HepG2 (cell line): ENCODE measurements around the gene DNAJB11. TPM values are rescaled to one million over a fixed set of nuclear protein-coding genes. Genes with fewer than 3 reads are reported as not detected.
A peak's percentile ranks its signal among the peaks of the same experiment; 100 is the strongest.

ENCODE experiments used
- CEBPB ChIP-seq: IDR thresholded peaks from 2 replicates; pipeline ENCODE4 v1.6.1; 2011; ENCODE audit warnings: low read depth, low read length, improper control_type of control experiment, borderline replicate concordance
- CREB1 ChIP-seq, 2 experiments: fragments of 450-650 bp in 1 of 2; IDR thresholded peaks; 2 replicates each; pipeline ENCODE4 v1.6.1; 2016 to 2017; ENCODE audit warnings: control low read depth in 1 of 2, mild to moderate bottlenecking in 1 of 2, missing compliant biosample characterization in 1 of 2, missing genetic modification characterization in 1 of 2
- FOXA3 ChIP-seq: IDR thresholded peaks from 2 replicates; pipeline ENCODE4 v1.6.1; 2016; ENCODE audit warnings: missing genetic modification reagents, missing compliant biosample characterization
- GTF2F1 ChIP-seq: fragments of 150-350 bp; IDR thresholded peaks from 2 replicates; pipeline ENCODE4 v1.6.1; 2014; ENCODE audit warnings: low read length
- HMG20B ChIP-seq: conservative IDR thresholded peaks from 2 replicates; pipeline ENCODE4 v1.6.1; 2016; ENCODE audit warnings: missing genetic modification reagents, missing compliant biosample characterization
- HOXA3 ChIP-seq: sonication (generic); formaldehyde crosslinking; IDR thresholded peaks from 2 replicates; pipeline ENCODE4 v1.5.0; 2020; ENCODE audit warnings: missing genetic modification reagents
- KDM2A ChIP-seq: sonication (generic); formaldehyde crosslinking; IDR thresholded peaks from 2 replicates; pipeline ENCODE4 v1.4.0; 2020; ENCODE audit warnings: low read depth, missing genetic modification reagents, borderline replicate concordance
- LCORL ChIP-seq, 2 experiments: fragments of 450-650 bp in 1 of 2; sonication (generic) in 1 of 2; formaldehyde crosslinking in 1 of 2; IDR thresholded peaks; 2 replicates each; pipeline versions ENCODE4 v1.5.0 to v1.6.1; 2017 to 2020; ENCODE audit warnings: antibody characterized with exemption in 1 of 2, missing genetic modification reagents in 1 of 2
- MED1 ChIP-seq: sonication (generic); formaldehyde crosslinking; IDR thresholded peaks from 2 replicates; pipeline ENCODE4 v1.4.0; 2020; ENCODE audit warnings: missing genetic modification reagents
- NKX3-1 ChIP-seq: sonication (generic); formaldehyde crosslinking; IDR thresholded peaks from 2 replicates; pipeline ENCODE4 v1.5.0; 2020; ENCODE audit warnings: missing genetic modification reagents
- ZNF3 ChIP-seq: IDR thresholded peaks from 2 replicates; pipeline ENCODE4 v1.7.0; 2017; ENCODE audit warnings: inconsistent platforms
- ZNF558 ChIP-seq: sonication (generic); formaldehyde crosslinking; IDR thresholded peaks from 2 replicates; pipeline ENCODE4 v1.9.0; 2022; ENCODE audit warnings: mild to moderate bottlenecking, missing genetic modification reagents, borderline replicate concordance
- ZNF773 ChIP-seq: sonication (generic); formaldehyde crosslinking; IDR thresholded peaks from 2 replicates; pipeline ENCODE4 v1.4.0; 2020; ENCODE audit warnings: missing genetic modification reagents, borderline replicate concordance
- ZNF883 ChIP-seq: sonication (generic); formaldehyde crosslinking; IDR thresholded peaks from 2 replicates; pipeline ENCODE4 v1.5.1; 2020; ENCODE audit warnings: mild to moderate bottlenecking, missing genetic modification reagents; ENCODE audit errors: not compliant biosample characterization
- polyA plus RNA-seq, 8 experiments: library from polyadenylated mRNA; depleted of rRNA in 3 of 8; stranded (reverse) in 7 of 8; unstranded in 1 of 8; fragments of >200 nt; fragmentation: Illumina TruSeq in 4 of 8; extraction: Trizol in 4 of 8; gene quantifications; 2 replicates each; pipeline versions ENCODE4 v1.2.1 to v1.2.3, GENCODE V29; 2011 to 2016; ENCODE audit warnings: low read depth in 4 of 8, missing spikeins in 1 of 8, mixed read lengths in 1 of 8; ENCODE audit not compliant: insufficient read depth in 1 of 8
- total RNA-seq, 5 experiments: library from RNA; depleted of rRNA; stranded (reverse); fragments of >200 nt; fragmentation: Illumina TruSeq; extraction: Trizol; gene quantifications; 2 replicates each; pipeline ENCODE4 v1.2.3, GENCODE V29; 2016; ENCODE audit warnings: low read depth in 1 of 5
- TF ChIP-seq, protein P1 (sequence below): sonication (generic); formaldehyde crosslinking; conservative IDR thresholded peaks from 2 replicates; pipeline ENCODE4 v1.4.0; 2020; ENCODE audit warnings: missing genetic modification reagents
- TF ChIP-seq, protein P2 (sequence below): sonication (generic); formaldehyde crosslinking; IDR thresholded peaks from 2 replicates; pipeline ENCODE4 v1.9.0; 2021; ENCODE audit warnings: missing genetic modification reagents, borderline replicate concordance
- TF ChIP-seq, protein P3 (sequence below): sonication (generic); formaldehyde crosslinking; IDR thresholded peaks from 2 replicates; pipeline ENCODE4 v1.8.0; 2022; ENCODE audit warnings: mild to moderate bottlenecking, missing genetic modification reagents; ENCODE audit not compliant: insufficient replicate concordance
- TF ChIP-seq, protein P4 (sequence below): sonication (generic); formaldehyde crosslinking; conservative IDR thresholded peaks from 2 replicates; pipeline ENCODE4 v1.4.0; 2020; ENCODE audit warnings: mild to moderate bottlenecking, missing genetic modification reagents, moderate library complexity
- TF ChIP-seq, protein P5 (sequence below), 2 experiments: sonication (generic) in 1 of 2; formaldehyde crosslinking in 1 of 2; IDR thresholded peaks; 2 replicates each; pipeline versions ENCODE4 v1.5.1 to v1.6.1; 2011 to 2020; ENCODE audit warnings: borderline replicate concordance in 1 of 2, low read depth in 1 of 2, low read length in 1 of 2, mild to moderate bottlenecking in 1 of 2, missing genetic modification reagents in 1 of 2, moderate library complexity in 1 of 2

DNAJB11 gene
- total and polyA plus RNA-seq, 2 of the 13 experiments (the other 11 are each of a cell fraction or from before 2014, with no cell fraction given): 41.0 to 132 TPM

DNA sequence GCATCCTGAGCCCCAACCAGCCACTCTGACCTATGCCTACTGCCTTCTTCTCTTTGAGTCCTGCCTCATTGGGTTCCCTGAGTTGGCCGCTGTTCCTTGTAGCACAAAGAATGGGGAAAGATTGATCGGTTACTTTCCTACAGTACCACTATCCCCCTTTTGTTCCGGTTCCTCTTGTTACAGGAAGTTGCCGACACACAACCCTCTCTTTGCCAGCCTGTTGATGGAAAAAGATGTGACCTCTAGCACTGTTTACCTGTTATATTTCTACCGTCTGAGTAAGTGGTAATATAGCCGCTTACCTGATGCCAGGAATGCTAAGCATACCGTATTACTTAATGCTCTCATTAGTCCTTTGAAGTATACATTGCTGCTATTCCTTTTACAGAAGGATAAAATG is 32.6 kb downstream of the DNAJB11 start (continued):
- TF ChIP-seq, protein P1, sequence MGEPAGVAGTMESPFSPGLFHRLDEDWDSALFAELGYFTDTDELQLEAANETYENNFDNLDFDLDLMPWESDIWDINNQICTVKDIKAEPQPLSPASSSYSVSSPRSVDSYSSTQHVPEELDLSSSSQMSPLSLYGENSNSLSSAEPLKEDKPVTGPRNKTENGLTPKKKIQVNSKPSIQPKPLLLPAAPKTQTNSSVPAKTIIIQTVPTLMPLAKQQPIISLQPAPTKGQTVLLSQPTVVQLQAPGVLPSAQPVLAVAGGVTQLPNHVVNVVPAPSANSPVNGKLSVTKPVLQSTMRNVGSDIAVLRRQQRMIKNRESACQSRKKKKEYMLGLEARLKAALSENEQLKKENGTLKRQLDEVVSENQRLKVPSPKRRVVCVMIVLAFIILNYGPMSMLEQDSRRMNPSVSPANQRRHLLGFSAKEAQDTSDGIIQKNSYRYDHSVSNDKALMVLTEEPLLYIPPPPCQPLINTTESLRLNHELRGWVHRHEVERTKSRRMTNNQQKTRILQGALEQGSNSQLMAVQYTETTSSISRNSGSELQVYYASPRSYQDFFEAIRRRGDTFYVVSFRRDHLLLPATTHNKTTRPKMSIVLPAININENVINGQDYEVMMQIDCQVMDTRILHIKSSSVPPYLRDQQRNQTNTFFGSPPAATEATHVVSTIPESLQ (CRISPR knock-in tag): no peak
- TF ChIP-seq, protein P2, sequence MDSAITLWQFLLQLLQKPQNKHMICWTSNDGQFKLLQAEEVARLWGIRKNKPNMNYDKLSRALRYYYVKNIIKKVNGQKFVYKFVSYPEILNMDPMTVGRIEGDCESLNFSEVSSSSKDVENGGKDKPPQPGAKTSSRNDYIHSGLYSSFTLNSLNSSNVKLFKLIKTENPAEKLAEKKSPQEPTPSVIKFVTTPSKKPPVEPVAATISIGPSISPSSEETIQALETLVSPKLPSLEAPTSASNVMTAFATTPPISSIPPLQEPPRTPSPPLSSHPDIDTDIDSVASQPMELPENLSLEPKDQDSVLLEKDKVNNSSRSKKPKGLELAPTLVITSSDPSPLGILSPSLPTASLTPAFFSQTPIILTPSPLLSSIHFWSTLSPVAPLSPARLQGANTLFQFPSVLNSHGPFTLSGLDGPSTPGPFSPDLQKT (CRISPR knock-in tag): no peak
- TF ChIP-seq MED1 (CRISPR knock-in tag): peak; percentile 77
- TF ChIP-seq CEBPB: no peak
- peak; percentile 16; the same call in 1 of the 2 replicates for TF ChIP-seq HOXA3 (CRISPR knock-in tag)
- no peak for TF ChIP-seq GTF2F1
- no peak for TF ChIP-seq ZNF558 (CRISPR knock-in tag)
- TF ChIP-seq KDM2A (CRISPR knock-in tag): no peak
- no peak for TF ChIP-seq HMG20B
- TF ChIP-seq CREB1 (IDR thresholded peaks at IDR 0.05): no peak
- no peak for TF ChIP-seq CREB1 (CRISPR knock-in tag; IDR thresholded peaks at IDR 0.05)
- TF ChIP-seq, protein P3, sequence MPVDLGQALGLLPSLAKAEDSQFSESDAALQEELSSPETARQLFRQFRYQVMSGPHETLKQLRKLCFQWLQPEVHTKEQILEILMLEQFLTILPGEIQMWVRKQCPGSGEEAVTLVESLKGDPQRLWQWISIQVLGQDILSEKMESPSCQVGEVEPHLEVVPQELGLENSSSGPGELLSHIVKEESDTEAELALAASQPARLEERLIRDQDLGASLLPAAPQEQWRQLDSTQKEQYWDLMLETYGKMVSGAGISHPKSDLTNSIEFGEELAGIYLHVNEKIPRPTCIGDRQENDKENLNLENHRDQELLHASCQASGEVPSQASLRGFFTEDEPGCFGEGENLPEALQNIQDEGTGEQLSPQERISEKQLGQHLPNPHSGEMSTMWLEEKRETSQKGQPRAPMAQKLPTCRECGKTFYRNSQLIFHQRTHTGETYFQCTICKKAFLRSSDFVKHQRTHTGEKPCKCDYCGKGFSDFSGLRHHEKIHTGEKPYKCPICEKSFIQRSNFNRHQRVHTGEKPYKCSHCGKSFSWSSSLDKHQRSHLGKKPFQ (CRISPR knock-in tag): peak; percentile 40
- TF ChIP-seq, protein P4, sequence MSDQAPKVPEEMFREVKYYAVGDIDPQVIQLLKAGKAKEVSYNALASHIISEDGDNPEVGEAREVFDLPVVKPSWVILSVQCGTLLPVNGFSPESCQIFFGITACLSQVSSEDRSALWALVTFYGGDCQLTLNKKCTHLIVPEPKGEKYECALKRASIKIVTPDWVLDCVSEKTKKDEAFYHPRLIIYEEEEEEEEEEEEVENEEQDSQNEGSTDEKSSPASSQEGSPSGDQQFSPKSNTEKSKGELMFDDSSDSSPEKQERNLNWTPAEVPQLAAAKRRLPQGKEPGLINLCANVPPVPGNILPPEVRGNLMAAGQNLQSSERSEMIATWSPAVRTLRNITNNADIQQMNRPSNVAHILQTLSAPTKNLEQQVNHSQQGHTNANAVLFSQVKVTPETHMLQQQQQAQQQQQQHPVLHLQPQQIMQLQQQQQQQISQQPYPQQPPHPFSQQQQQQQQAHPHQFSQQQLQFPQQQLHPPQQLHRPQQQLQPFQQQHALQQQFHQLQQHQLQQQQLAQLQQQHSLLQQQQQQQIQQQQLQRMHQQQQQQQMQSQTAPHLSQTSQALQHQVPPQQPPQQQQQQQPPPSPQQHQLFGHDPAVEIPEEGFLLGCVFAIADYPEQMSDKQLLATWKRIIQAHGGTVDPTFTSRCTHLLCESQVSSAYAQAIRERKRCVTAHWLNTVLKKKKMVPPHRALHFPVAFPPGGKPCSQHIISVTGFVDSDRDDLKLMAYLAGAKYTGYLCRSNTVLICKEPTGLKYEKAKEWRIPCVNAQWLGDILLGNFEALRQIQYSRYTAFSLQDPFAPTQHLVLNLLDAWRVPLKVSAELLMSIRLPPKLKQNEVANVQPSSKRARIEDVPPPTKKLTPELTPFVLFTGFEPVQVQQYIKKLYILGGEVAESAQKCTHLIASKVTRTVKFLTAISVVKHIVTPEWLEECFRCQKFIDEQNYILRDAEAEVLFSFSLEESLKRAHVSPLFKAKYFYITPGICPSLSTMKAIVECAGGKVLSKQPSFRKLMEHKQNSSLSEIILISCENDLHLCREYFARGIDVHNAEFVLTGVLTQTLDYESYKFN: no peak
- no peak for TF ChIP-seq ZNF883 (CRISPR knock-in tag)
- no peak for TF ChIP-seq NKX3-1
- TF ChIP-seq, protein P5, sequence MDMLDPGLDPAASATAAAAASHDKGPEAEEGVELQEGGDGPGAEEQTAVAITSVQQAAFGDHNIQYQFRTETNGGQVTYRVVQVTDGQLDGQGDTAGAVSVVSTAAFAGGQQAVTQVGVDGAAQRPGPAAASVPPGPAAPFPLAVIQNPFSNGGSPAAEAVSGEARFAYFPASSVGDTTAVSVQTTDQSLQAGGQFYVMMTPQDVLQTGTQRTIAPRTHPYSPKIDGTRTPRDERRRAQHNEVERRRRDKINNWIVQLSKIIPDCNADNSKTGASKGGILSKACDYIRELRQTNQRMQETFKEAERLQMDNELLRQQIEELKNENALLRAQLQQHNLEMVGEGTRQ (IDR thresholded peaks at IDR 0.05; ENCODE audit: low read depth, low read length): no peak
- TF ChIP-seq, protein P5 (CRISPR knock-in tag; IDR thresholded peaks at IDR 0.05; ENCODE audit: borderline replicate concordance): no peak
- no peak for TF ChIP-seq LCORL (IDR thresholded peaks at IDR 0.05)
- TF ChIP-seq LCORL (CRISPR knock-in tag; IDR thresholded peaks at IDR 0.05): no peak
- TF ChIP-seq FOXA3: peak; percentile 24; the same call in 1 of the 2 replicates
- no peak for TF ChIP-seq ZNF3 (CRISPR knock-in tag)
- TF ChIP-seq ZNF773 (CRISPR knock-in tag): no peak
